Prostate gland (tissue), 2 donors: Measurements from ENCODE around the gene TRPV5.

Experiments
- POLR2A ChIP-seq: fragments of 450-650 bp; IDR thresholded peaks from one replicate; pipeline ENCODE4 v1.6.1; 2016; ENCODE audit warnings: antibody characterized with exemption, mild to moderate bottlenecking
- POLR2AphosphoS5 ChIP-seq: sonication (generic); formaldehyde crosslinking; IDR thresholded peaks from one replicate; pipeline ENCODE4 v1.6.1; 2017; ENCODE audit warnings: antibody characterized with exemption
- TF ChIP-seq, protein P1 (sequence below), 4 experiments: fragments of 200-600 bp in 2 of 4; fragments of 450-650 bp in 2 of 4; sonication (generic) in 2 of 4; IDR thresholded peaks; 1 replicate in 3 of 4; 2 replicates in 1 of 4; pipeline ENCODE4 v1.5.1; 2016 to 2019; ENCODE audit warnings: antibody characterized with exemption in 4 of 4, mild to moderate bottlenecking in 2 of 4, moderate library complexity in 2 of 4

DNA sequence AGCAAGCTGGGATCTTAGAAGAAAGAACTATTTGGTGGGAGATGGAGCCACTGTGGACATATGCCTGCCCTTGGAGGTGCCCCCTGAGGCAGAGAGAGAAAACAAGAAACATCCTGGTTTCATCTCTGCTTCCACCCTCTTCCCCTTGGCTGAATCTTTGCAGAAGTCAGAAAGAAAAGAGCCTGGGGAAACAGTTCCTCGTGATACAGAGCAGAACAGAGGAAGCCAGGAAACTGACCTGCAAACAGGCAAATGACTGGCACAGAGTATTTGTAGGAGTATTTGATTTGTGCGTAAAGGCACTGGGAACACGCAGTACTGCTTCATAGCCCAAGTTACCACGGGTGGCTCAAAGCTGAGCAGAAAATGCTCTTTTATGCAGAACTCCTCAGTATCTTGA is 35.6 kb upstream of the TRPV5 start:
- TF ChIP-seq, protein P1, sequence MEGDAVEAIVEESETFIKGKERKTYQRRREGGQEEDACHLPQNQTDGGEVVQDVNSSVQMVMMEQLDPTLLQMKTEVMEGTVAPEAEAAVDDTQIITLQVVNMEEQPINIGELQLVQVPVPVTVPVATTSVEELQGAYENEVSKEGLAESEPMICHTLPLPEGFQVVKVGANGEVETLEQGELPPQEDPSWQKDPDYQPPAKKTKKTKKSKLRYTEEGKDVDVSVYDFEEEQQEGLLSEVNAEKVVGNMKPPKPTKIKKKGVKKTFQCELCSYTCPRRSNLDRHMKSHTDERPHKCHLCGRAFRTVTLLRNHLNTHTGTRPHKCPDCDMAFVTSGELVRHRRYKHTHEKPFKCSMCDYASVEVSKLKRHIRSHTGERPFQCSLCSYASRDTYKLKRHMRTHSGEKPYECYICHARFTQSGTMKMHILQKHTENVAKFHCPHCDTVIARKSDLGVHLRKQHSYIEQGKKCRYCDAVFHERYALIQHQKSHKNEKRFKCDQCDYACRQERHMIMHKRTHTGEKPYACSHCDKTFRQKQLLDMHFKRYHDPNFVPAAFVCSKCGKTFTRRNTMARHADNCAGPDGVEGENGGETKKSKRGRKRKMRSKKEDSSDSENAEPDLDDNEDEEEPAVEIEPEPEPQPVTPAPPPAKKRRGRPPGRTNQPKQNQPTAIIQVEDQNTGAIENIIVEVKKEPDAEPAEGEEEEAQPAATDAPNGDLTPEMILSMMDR (IDR thresholded peaks at IDR 0.05): no peak
- no peak for TF ChIP-seq POLR2A
- TF ChIP-seq POLR2AphosphoS5: no peak
